Measurements from ENCODE around the gene PLEKHH2.
"Not testable (repeated sequence)": the region's sequence is repeated elsewhere in the genome, so short reads cannot be mapped to it uniquely, and the experiment has no call there.

PLEKHH2 gene

GRCh38 chr2:43724728-43725526 is 87.9 kb downstream of the PLEKHH2 start:
- no peak for DNase-seq

- DNase-seq: no peak
Measured at GRCh38 chr2:43725711-43726246, 88.7 kb downstream of the PLEKHH2 start.

- DNase-seq: not testable (repeated sequence)
Measured at GRCh38 chr2:43726961-43727633, 90.0 kb downstream of the PLEKHH2 start.

- DNase-seq: no peak
Measured at GRCh38 chr2:43727634-43728014, 90.6 kb downstream of the PLEKHH2 start.

GRCh38 chr2:43729491-43730174 is 92.6 kb downstream of the PLEKHH2 start:
- no peak for DNase-seq

- DNase-seq: no peak
Measured at GRCh38 chr2:43731211-43731610, 94.2 kb downstream of the PLEKHH2 start.

- DNase-seq: no peak
Measured at GRCh38 chr2:43736637-43737036, 99.6 kb downstream of the PLEKHH2 start.

- DNase-seq: no peak
Measured at GRCh38 chr2:43737097-43737854, 100.2 kb downstream of the PLEKHH2 start.

GRCh38 chr2:43737855-43738254 is 100.8 kb downstream of the PLEKHH2 start:
- DNase-seq: no peak

GRCh38 chr2:43738257-43738656 is 101.2 kb downstream of the PLEKHH2 start:
- no peak for DNase-seq

GRCh38 chr2:43743706-43744105 is 106.6 kb downstream of the PLEKHH2 start:
- DNase-seq: no peak

- no peak for DNase-seq
Measured at GRCh38 chr2:43745457-43745856, 108.4 kb downstream of the PLEKHH2 start.

GRCh38 chr2:43748333-43748732 is 111.3 kb downstream of the PLEKHH2 start:
- DNase-seq: no peak

GRCh38 chr2:43749583-43749982 is 112.5 kb downstream of the PLEKHH2 start:
- no peak for DNase-seq

GRCh38 chr2:43751476-43751990 is 114.5 kb downstream of the PLEKHH2 start:
- DNase-seq: no peak

GRCh38 chr2:43752302-43752701 is 115.2 kb downstream of the PLEKHH2 start:
- no peak for DNase-seq

- peak; percentile 46 for DNase-seq
Measured at GRCh38 chr2:43754180-43754579, 117.1 kb downstream of the PLEKHH2 start.

- peak; percentile 26 for DNase-seq
Measured at GRCh38 chr2:43758739-43759138, 121.7 kb downstream of the PLEKHH2 start.

GRCh38 chr2:43759195-43759594 is 122.1 kb downstream of the PLEKHH2 start:
- DNase-seq: no peak

GRCh38 chr2:43762286-43762685 is 125.2 kb downstream of the PLEKHH2 start:
- no peak for DNase-seq

- DNase-seq: no peak
Measured at GRCh38 chr2:43763091-43763490, 126.0 kb downstream of the PLEKHH2 start.

GRCh38 chr2:43764086-43764705 is 127.1 kb downstream of the PLEKHH2 start:
- DNase-seq: no peak

All from left hindlimb (tissue), 1 donor.